Activated naive CD4-positive, alpha-beta T cell treated with anti-CD3 and anti-CD28 coated beads, Interleukin-2, amount 10 ng/mL, durations not matched to agents 7 days and 5 days (primary cell): Measurements from ENCODE around the gene LRRC8D.

ENCODE experiments used
- CTCF ChIA-PET: fragments of 350-600 bp; sonication (Branson Sonifier 250); formaldehyde crosslinking; loops from one replicate; lab custom pipeline; 2021; ENCODE audit warnings: antibody characterized with exemption; lab: Charles Lee
- DNase-seq: peaks from one replicate; pipeline ENCODE4 v3.0.0-alpha.2; 2020
- H3K27ac Mint-ChIP-seq: one replicate; pipeline ENCODE4 v1.8.0; 2021; ENCODE audit warnings: mild to moderate bottlenecking, moderate library complexity, mixed read lengths
- H3K27me3 Mint-ChIP-seq: one replicate; pipeline ENCODE4 v1.8.0; 2021; ENCODE audit warnings: mild to moderate bottlenecking, mixed read lengths
- H3K36me3 Mint-ChIP-seq: one replicate; pipeline ENCODE4 v1.8.0; 2021; ENCODE audit warnings: mixed read lengths
- H3K4me1 Mint-ChIP-seq: one replicate; pipeline ENCODE4 v1.8.0; 2021; ENCODE audit warnings: mixed read lengths
- H3K4me3 Mint-ChIP-seq: one replicate; pipeline ENCODE4 v1.8.0; 2021; ENCODE audit warnings: mild to moderate bottlenecking, moderate library complexity, mixed read lengths
- H3K9me3 Mint-ChIP-seq: one replicate; pipeline ENCODE4 v1.8.0; 2021; ENCODE audit warnings: mixed read lengths

The LRRC8D gene

DNA sequence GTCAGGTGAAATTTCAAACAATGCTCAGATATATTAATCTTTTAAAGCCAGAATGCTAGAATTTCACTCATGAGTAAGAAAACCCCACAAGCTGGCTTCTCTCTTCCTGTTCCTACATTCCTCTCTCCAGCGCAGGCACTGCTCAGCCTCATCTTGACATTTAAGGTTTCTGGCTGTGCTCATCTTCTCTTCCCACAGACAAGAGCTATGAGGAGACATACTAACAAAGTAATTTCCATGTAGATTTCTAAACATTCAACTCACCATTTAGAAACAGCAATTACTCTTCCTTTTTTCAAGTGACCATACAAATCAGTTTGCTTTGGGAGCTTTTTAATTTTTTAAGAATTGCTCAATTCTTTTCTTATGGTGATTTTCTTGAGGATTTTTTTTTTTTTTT is 7.8 kb upstream of the LRRC8D start:
- H3K27ac Mint-ChIP-seq: no peak overlapping the region
- peaks cover 40% of the 10 kb centered on the region for H3K27me3 Mint-ChIP-seq
- DNase-seq: no peak
- H3K36me3 Mint-ChIP-seq: no peaks in the 10 kb centered on the region
- no peak overlapping the region for H3K4me3 Mint-ChIP-seq
- H3K4me1 Mint-ChIP-seq: peaks cover 10% of the 10 kb centered on the region
- CTCF ChIA-PET: interaction anchor here (0.7 to 2.4 kb wide), 3 partner anchors 77 to 176 kb away, joined by 3 to 6 read pairs (median 3); no protein-coding TSS in a partner anchor
- H3K9me3 Mint-ChIP-seq: no peaks in the 10 kb centered on the region

- CTCF ChIA-PET: no interaction called here
- no peak for DNase-seq
- Mint-ChIP-seq H3K4me1 (peaks cover 19% of the 10 kb centered on the region), H3K36me3 (peaks cover under 1% of the 10 kb centered on the region), H3K9me3 (no peaks in the 10 kb centered on the region), H3K4me3 (no peak overlapping the region), H3K27me3 (peaks cover 31% of the 10 kb centered on the region), H3K27ac (no peak overlapping the region)
Observed at GRCh38 chr1:89815040-89815439, 5.8 kb upstream of the LRRC8D start.

- H3K27ac Mint-ChIP-seq: no peak overlapping the region
- CTCF ChIA-PET: interaction anchor here (0.6 kb wide), 1 partner anchor 35 kb away, joined by 3 read pairs; no protein-coding TSS in a partner anchor
- H3K36me3 Mint-ChIP-seq: peaks cover 1% of the 10 kb centered on the region
- no peak for DNase-seq
- peaks cover 30% of the 10 kb centered on the region for H3K27me3 Mint-ChIP-seq
- peaks cover 25% of the 10 kb centered on the region for H3K4me1 Mint-ChIP-seq
- H3K4me3 Mint-ChIP-seq: no peak overlapping the region
- H3K9me3 Mint-ChIP-seq: no peaks in the 10 kb centered on the region
Observed at GRCh38 chr1:89815611-89816010, 5.2 kb upstream of the LRRC8D start.

DNA sequence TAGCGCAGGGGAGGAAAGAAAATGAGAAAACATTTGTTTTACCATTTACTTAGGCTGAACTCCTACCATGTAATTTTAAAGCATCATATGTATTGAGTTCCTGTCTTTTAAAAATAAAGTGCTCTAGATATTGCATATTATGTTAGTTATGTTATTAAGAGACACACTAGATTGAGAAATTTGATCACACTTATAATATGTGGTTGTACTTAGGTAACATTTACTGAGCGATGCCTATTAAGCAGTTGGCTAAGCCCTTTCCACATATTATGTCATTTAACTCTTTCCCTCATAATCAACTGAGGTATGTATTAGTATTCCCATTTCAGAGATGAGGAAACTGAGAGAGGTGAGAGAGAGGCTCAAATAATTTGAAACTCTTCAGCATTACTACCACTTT is 4.5 kb upstream of the LRRC8D start:
- CTCF ChIA-PET: no interaction called here
- Mint-ChIP-seq H3K9me3 (no peaks in the 10 kb centered on the region), H3K4me1 (peaks cover 25% of the 10 kb centered on the region), H3K27ac (no peak overlapping the region), H3K27me3 (peaks cover 30% of the 10 kb centered on the region), H3K36me3 (peaks cover 1% of the 10 kb centered on the region), H3K4me3 (no peak overlapping the region)
- no peak for DNase-seq

- H3K9me3 Mint-ChIP-seq: no peaks in the 10 kb centered on the region
- H3K36me3 Mint-ChIP-seq: peaks cover 2% of the 10 kb centered on the region
- H3K4me1 Mint-ChIP-seq: peaks cover 20% of the 10 kb centered on the region
- H3K4me3 Mint-ChIP-seq: peak overlapping the region; percentile 69
- H3K27ac Mint-ChIP-seq: peak overlapping the region; percentile 64
- H3K27me3 Mint-ChIP-seq: peaks cover 22% of the 10 kb centered on the region
- CTCF ChIA-PET: interaction anchor here (0.7 to 1.6 kb wide), 7 partner anchors 15 to 170 kb away, joined by 3 to 4 read pairs (median 3); no protein-coding TSS in a partner anchor
- peak; percentile 75 for DNase-seq
Observed at GRCh38 chr1:89821322-89822108, 683 bp downstream of the LRRC8D start.

DNA sequence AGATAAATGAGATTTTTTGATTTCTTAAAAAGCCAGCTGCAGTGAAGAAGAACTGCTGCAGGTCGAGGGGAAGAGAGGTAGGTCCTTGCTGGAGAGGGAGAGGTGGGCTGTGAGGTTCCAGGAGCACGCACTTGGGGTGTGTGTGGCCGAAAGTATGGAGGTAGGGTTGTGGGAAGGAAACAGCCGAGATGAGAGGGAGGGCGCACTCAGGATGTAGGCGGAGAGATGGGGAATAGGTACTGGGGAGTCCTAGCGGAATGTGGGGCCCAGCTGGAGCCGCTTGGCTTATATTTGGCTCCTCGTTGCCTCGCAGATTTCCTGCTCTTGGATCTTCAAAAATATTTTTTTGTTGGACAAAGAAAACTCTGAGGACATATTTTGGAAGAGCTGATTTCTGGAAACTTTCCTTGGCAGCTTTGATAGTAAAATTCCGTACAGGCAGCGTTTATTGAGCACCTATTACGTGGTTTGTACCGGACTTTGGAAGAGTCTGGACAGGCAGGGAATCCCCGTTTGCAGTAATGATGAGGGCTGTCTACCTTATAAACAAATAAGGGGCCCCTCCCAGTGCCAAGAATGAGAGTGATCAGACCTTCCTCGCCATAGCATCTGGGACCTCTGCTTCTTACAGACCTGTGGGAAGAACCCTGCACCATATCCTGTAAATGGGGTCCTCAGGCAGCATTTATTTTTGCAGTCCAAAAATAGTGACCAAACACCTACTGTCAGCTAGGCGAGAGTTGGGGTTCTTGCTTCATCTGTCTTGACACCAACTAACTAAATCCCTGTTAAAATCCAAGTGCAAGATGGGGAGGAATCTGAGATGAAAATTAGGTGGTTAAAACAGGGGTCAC is 1.5 kb downstream of the LRRC8D start:
- peak overlapping the region; percentile 69 for H3K4me3 Mint-ChIP-seq
- peaks cover 20% of the 10 kb centered on the region for H3K4me1 Mint-ChIP-seq
- H3K36me3 Mint-ChIP-seq: peaks cover 2% of the 10 kb centered on the region
- DNase-seq: no peak
- peaks cover 22% of the 10 kb centered on the region for H3K27me3 Mint-ChIP-seq
- CTCF ChIA-PET: interaction anchor here (0.9 to 1.6 kb wide), 3 partner anchors 21 to 169 kb away, joined by 3 read pairs; no protein-coding TSS in a partner anchor
- no peaks in the 10 kb centered on the region for H3K9me3 Mint-ChIP-seq
- no peak overlapping the region for H3K27ac Mint-ChIP-seq

DNA sequence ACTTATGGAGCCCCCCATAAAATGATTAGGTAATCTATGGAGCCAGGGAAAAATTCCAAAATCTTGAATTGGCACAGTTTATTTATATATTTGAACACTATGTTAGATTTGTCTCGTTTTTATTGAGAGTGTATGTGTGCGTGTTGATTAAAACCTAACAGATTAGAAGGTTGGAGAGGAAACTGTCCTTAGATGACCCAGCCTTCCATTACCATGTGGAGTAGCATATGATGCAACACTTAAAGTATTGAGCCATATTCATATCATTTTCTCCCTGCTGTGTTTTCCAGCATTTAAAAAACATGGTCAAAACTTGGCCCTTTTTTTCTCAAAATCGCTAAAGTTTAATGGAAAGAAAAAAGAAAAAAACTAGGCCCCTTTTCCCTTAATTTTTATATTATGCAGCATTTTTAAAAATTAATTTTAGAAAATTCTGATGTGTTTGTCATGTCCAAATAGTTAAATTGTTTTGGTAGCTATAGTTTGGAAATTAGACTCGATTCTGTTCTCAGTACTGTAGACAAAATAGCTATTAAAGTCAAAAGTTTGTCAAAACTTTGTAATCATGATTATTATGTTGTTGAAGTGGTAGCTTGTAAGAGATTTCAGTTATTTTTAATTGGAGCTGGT is 2.3 kb downstream of the LRRC8D start:
- H3K4me3 Mint-ChIP-seq: no peak overlapping the region
- H3K4me1 Mint-ChIP-seq: peaks cover 20% of the 10 kb centered on the region
- CTCF ChIA-PET: no interaction called here
- DNase-seq: no peak
- no peak overlapping the region for H3K27ac Mint-ChIP-seq
- H3K27me3 Mint-ChIP-seq: peaks cover 22% of the 10 kb centered on the region
- H3K9me3 Mint-ChIP-seq: no peaks in the 10 kb centered on the region
- peaks cover 2% of the 10 kb centered on the region for H3K36me3 Mint-ChIP-seq

- Mint-ChIP-seq H3K4me1 (peaks cover 20% of the 10 kb centered on the region), H3K36me3 (peaks cover 2% of the 10 kb centered on the region), H3K4me3 (no peak overlapping the region), H3K27me3 (peaks cover 22% of the 10 kb centered on the region), H3K9me3 (no peaks in the 10 kb centered on the region), H3K27ac (no peak overlapping the region)
- no peak for DNase-seq
- CTCF ChIA-PET: interaction anchor here (1.5 to 1.8 kb wide), 2 partner anchors 19 to 163 kb away, joined by 4 to 8 read pairs; no protein-coding TSS in a partner anchor
Observed at GRCh38 chr1:89823679-89824292, 3.0 kb downstream of the LRRC8D start.

- H3K36me3 Mint-ChIP-seq: peaks cover 1% of the 10 kb centered on the region
- peaks cover 12% of the 10 kb centered on the region for H3K27me3 Mint-ChIP-seq
- H3K4me1 Mint-ChIP-seq: peaks cover 6% of the 10 kb centered on the region
- H3K9me3 Mint-ChIP-seq: no peaks in the 10 kb centered on the region
- CTCF ChIA-PET: no interaction called here
- H3K27ac Mint-ChIP-seq: no peak overlapping the region
- H3K4me3 Mint-ChIP-seq: no peak overlapping the region
- no peak for DNase-seq
Observed at GRCh38 chr1:89826594-89826993, 5.8 kb downstream of the LRRC8D start.

DNA sequence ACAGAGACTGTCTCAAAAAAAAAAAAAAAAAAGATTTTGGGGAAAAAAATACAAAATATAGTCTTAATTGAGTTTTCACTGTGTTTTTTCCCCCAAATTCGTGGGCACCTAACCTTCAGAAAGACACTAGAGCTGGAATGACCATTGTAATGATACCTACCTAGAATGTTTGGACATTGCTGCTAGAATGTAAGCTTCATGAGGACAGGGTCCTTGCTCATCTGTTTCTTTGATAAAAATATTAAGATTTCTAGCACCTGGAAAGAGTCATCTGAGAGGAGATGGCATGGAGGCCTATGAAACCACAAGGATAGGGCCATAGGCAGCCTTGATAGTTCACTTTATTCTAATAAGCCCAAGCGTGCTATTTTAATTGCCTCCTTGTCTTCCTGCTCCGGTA is 6.5 kb downstream of the LRRC8D start:
- DNase-seq: no peak
- Mint-ChIP-seq H3K4me3 (no peak overlapping the region), H3K9me3 (no peaks in the 10 kb centered on the region), H3K27ac (no peak overlapping the region), H3K27me3 (peaks cover 5% of the 10 kb centered on the region), H3K4me1 (no peaks in the 10 kb centered on the region), H3K36me3 (peaks cover 1% of the 10 kb centered on the region)
- CTCF ChIA-PET: no interaction called here

GRCh38 chr1:89827902-89828301 is 7.1 kb downstream of the LRRC8D start:
- no peak for DNase-seq
- Mint-ChIP-seq H3K27me3 (peaks cover 4% of the 10 kb centered on the region), H3K4me1 (no peaks in the 10 kb centered on the region), H3K9me3 (no peaks in the 10 kb centered on the region), H3K27ac (no peak overlapping the region), H3K4me3 (no peak overlapping the region), H3K36me3 (peaks cover 1% of the 10 kb centered on the region)
- CTCF ChIA-PET: interaction anchor here (0.7 to 1.2 kb wide), 2 partner anchors 16 to 183 kb away, joined by 3 to 4 read pairs; no protein-coding TSS in a partner anchor

DNA sequence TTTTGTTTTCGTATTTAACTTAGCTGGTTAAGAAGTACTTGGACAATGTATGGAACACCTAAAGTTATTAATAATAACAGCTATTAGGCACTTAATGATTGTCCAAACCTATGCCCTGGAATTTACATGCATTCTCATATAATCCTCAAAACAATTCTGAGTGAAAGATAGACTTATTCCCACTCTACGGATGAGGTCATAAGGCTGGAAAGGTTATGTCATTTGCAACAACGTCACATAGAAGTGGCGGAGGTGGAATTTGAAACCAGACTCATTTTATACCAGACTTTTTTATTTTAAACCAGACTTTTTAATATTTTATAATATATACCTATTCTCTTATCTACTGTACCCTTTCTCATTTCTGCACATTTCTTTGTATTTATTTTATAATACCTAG is 8.4 kb downstream of the LRRC8D start:
- Mint-ChIP-seq H3K9me3 (no peaks in the 10 kb centered on the region), H3K27me3 (peaks cover 2% of the 10 kb centered on the region), H3K4me1 (no peaks in the 10 kb centered on the region), H3K27ac (no peak overlapping the region), H3K36me3 (no peaks in the 10 kb centered on the region), H3K4me3 (no peak overlapping the region)
- no peak for DNase-seq
- CTCF ChIA-PET: no interaction called here

DNA sequence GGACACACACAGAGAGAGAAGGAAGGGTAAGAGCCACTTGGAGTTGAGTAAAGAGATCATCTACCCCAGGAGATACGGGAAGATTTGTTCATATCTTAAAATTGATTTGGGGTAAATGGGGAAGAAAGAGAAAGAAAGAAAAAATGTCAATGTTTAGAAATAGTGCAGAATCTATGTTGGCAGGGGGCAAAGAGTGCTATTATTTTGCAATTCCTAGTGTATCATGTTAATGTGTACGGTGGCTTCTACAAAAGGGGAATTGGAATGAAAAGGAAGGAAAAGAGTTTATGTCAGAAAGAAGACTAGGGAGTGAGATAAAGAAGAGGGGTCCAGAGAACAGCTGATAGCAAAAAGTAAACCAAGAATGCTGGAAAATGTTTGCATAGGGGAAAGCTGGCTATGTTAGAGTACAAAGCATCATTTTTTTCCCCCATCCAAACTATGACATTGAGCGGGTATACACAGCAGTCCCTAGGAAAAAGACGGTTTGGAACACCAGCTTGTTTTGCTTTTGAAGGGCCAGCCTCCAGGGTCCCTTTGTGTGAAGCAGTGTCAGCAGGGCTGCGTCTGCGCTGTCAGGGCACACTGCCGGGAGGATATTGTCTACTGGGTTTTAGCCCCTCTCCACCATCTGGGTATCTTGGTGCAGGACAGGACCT is 10.8 kb downstream of the LRRC8D start:
- CTCF ChIA-PET: no interaction called here
- peaks cover 7% of the 10 kb centered on the region for H3K27me3 Mint-ChIP-seq
- H3K36me3 Mint-ChIP-seq: no peaks in the 10 kb centered on the region
- H3K4me1 Mint-ChIP-seq: peaks cover 3% of the 10 kb centered on the region
- H3K4me3 Mint-ChIP-seq: no peak overlapping the region
- no peak overlapping the region for H3K27ac Mint-ChIP-seq
- H3K9me3 Mint-ChIP-seq: no peaks in the 10 kb centered on the region
- DNase-seq: no peak
